HG03159 (cell line): Measurements from ENCODE around the gene CCT2.
"Not testable (repeated sequence)": the region's sequence is repeated elsewhere in the genome, so short reads cannot be mapped to it uniquely, and the experiment has no call there.

ENCODE experiments used
- ATAC-seq: cut with Tn5 transposase; IDR thresholded peaks from one replicate; pipeline ENCODE4 v1.9.1; 2021; ENCODE audit warnings: mild to moderate bottlenecking, moderate library complexity; ENCODE audit not compliant: unreplicated experiment

The CCT2 gene

GRCh38 chr12:69588527-69588926 is 3.3 kb downstream of the CCT2 start:
- ATAC-seq = no peak

- ATAC-seq = no peak
Observed at GRCh38 chr12:69589082-69589481, 3.8 kb downstream of the CCT2 start.

- ATAC-seq = no peak
Observed at GRCh38 chr12:69595689-69596088, 10.4 kb downstream of the CCT2 start.

- ATAC-seq = no peak
Observed at GRCh38 chr12:69598174-69598753, 13.0 kb downstream of the CCT2 start.

- ATAC-seq = no peak
Observed at GRCh38 chr12:69600804-69601203, 15.5 kb downstream of the CCT2 start.

- no peak for ATAC-seq
Observed at GRCh38 chr12:69601962-69602685, 16.9 kb downstream of the CCT2 start.

- ATAC-seq = no peak
Observed at GRCh38 chr12:69602954-69603353, 17.7 kb downstream of the CCT2 start.

GRCh38 chr12:69603556-69603955 is 18.3 kb downstream of the CCT2 start:
- ATAC-seq = not testable (repeated sequence)

- ATAC-seq = not testable (repeated sequence)
Observed at GRCh38 chr12:69604275-69604674, 19.0 kb downstream of the CCT2 start.

GRCh38 chr12:69608114-69608513 is 22.9 kb downstream of the CCT2 start:
- no peak for ATAC-seq

- ATAC-seq = no peak
Observed at GRCh38 chr12:69610126-69610525, 24.9 kb downstream of the CCT2 start.

GRCh38 chr12:69610729-69611128 is 25.5 kb downstream of the CCT2 start, which contains the start of gene LRRC10:
Gene LRRC10, minus strand, starts transcription at chr12:69610907. Its CDS starts 69 bp downstream, at chr12:69610838.
- no peak for ATAC-seq

- ATAC-seq = no peak
Observed at GRCh38 chr12:69613351-69613750, 28.1 kb downstream of the CCT2 start.

GRCh38 chr12:69616025-69616424 is 30.8 kb downstream of the CCT2 start:
- no peak for ATAC-seq

GRCh38 chr12:69619050-69619449 is 33.8 kb downstream of the CCT2 start:
- ATAC-seq = no peak

GRCh38 chr12:69620077-69620476 is 34.8 kb downstream of the CCT2 start:
- no peak for ATAC-seq

GRCh38 chr12:69620921-69621320 is 35.7 kb downstream of the CCT2 start:
- ATAC-seq = no peak

- no peak for ATAC-seq
Observed at GRCh38 chr12:69621551-69621950, 36.3 kb downstream of the CCT2 start.

- no peak for ATAC-seq
Observed at GRCh38 chr12:69623970-69624369, 38.7 kb downstream of the CCT2 start.

GRCh38 chr12:69627501-69627900 is 42.2 kb downstream of the CCT2 start:
- no peak for ATAC-seq

GRCh38 chr12:69630191-69630590 is 44.9 kb downstream of the CCT2 start:
- no peak for ATAC-seq

GRCh38 chr12:69633061-69633460 is 47.8 kb downstream of the CCT2 start:
- ATAC-seq = peak; percentile 52
